HG03521 (cell line): ENCODE measurements around the gene GAB1.

ENCODE experiments used
- ATAC-seq: cut with Tn5 transposase; IDR thresholded peaks from one replicate; pipeline ENCODE4 v1.9.1; 2021; ENCODE audit warnings: mild to moderate bottlenecking, moderate library complexity; ENCODE audit not compliant: unreplicated experiment

Gene GAB1

DNA sequence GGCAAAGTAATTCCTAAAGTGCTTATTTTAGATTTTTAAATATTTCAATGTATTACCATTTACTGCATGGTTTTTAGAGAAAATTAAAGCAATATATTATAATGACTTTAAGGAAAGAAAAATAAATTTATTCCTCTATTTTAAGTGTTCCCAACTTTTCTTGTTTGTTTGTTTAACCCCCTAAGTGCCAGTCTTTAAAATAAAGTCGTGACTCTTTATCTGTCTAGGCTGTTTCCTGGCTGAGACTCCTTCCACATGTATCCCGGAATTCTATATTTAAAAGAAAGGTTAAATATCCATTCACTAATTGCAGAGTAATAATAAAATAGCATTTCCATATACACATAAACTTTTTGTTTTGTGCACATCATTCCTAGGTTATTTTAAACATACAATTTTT is 71.2 kb downstream of the GAB1 start:
- no peak for ATAC-seq

DNA sequence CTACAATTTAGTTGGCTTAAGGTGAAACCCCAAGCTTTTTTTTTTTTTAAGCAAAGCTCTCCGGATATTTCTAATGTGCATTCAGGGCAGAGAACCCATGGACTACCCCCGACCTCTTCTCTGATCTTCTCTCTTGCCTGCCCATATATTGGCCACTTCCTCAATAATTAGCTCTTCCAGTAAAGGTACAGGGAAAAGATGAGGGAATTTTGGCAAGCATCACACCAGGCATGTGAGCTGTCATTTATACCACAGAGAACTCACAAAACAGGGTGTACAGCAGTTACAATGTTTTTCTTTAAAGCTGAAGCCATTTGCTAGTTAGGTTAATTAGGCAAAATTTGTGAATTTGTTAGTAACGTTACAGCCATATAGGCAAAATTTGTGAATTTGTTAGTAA is 73.3 kb downstream of the GAB1 start:
- no peak for ATAC-seq

DNA sequence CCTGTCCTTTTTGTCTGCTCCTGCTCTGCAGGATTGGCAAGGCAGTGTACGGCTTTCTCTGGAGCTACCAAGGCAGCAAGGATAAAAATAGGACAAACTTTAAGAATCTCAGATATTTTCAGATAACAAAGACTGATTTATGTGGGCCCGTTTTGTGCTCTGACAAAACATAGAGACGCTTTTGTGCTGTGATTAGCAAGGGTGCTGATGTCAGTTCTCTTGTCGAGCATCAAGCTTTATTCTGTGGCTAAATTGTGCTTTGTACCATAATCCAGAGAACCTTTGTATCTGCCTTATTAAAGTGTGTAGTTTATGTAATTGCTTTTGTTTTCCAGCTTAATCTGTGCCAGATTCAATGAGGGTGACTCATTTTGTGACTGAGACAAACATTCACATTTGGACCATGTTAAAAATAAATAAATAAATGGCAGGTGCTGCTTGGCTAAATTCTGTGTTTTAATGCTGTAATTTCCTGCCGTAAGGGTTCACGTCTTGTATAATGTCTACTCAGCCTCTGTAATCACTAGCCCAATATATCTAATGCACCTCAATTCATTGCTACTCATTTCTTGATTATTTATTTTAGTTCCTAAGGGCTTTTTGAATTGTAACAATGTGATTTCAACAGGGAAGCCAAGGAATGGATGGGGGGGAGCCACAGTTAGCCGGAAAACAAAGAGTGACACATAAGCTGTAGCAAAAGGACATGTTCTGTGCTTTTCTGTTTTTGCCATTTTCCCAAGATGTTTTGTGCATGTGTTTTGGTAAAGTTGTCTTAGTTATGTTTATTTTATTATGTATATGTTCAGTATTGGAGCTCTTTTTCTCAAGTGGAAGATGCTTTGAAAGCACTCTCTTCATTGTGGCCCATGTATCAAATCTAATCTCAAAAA is 75.1 kb downstream of the GAB1 start:
- no peak for ATAC-seq

DNA sequence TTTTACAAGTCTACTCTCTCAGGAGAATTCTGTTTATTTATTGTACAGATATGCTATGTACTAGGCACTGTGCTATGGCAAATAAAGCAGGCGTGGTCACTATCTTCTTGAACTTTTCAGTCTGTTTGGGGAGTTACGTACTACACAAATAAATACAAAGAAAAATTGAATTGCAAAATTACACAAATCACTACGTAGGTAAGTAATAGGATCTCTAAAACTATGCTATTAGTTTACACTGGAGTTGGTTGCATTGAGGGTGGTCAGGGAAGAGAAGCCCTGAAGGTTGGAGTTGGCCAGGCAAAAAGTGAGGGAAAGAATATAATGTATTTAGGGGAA is 75.7 kb downstream of the GAB1 start:
- no peak for ATAC-seq

DNA sequence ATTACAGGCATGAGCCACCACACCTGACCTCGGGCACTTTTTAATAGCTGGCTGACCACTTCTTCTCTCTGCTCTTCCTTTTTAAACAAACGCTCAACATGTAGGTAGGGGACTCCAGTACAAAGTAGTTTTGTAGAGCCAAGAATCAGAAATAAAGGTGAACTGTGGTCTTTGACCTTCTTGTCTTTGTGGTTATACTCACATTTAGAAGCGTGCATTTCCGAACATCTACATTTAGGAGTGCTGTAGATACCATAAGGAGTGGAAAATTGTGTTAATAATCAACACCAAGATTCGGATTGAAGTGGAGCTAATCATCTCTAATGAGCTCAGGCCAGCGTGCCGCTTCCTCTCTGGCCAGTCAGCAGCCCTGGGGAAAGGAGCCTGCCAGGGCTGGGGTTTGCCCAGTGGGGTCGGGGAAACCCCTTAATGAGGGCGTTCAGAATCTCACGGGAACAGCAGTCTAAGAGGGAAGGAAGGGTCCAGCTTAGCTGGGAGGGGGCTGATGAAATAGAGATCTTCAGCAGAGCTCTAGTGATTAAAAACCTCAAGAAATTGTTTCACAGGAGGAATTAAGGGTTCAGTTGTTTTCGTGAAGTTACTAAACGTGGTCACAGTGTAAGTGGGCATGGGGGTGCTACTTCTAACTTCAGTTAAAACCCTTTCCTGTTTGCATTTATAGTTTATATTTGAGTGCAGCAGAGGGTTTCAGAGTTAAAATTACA is 81.2 kb downstream of the GAB1 start:
- ATAC-seq = peak; percentile 71

DNA sequence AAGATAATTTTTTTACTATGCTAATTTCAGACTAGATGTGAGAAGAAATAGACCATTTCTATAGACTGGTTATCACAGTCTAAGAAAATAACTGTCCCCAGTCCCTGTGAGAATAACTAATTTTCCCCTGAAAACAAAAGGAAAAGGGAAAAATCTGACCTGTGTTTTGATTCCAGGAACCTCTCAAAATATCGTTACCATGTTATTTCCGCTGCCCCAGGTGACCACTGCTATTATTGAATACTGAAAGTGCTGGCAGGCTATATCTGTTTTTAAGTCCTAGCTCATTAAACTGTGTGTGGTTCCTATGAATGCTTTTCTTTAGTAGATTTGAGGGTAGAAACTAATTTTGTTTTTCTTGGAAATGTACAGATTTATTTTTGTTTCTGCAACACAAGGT is 83.6 kb downstream of the GAB1 start:
- no peak for ATAC-seq

DNA sequence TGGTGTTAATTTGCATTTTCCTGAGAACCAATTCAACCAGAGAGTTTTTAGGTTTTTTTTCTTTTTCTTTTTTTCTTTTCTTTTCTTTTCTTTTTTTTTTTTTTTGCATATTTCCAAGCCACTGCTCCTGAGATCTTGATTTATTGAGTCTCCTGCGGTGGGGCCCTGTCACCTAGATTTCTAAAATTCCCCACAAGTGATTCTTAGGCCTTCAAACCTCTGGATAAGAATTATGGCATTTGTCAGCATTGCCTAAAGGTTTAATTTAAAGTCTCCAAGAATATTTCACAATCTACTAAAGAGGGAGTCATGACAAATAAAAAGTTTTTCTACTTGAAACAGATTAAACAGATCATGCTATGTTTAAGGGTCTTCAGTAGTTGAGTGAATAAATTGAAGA is 84.9 kb downstream of the GAB1 start:
- no peak for ATAC-seq

DNA sequence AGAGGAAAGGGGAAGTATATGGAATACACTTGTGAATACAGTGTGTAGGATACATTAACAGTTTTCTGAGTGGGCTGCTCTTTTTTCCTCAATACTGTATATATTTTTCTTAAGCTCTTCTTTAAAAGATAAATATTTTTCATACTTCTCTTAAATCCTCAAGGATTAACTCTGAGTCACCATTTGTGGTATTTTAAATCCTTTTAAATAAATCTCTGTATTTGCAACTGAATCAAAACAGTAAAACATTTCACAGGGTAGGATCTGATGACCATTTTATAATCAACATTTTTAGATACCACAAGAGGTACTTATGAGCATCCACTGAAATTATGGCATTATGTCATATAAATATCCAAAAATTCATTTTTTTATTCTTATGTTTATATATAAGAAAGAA is 87.6 kb downstream of the GAB1 start:
- no peak for ATAC-seq

DNA sequence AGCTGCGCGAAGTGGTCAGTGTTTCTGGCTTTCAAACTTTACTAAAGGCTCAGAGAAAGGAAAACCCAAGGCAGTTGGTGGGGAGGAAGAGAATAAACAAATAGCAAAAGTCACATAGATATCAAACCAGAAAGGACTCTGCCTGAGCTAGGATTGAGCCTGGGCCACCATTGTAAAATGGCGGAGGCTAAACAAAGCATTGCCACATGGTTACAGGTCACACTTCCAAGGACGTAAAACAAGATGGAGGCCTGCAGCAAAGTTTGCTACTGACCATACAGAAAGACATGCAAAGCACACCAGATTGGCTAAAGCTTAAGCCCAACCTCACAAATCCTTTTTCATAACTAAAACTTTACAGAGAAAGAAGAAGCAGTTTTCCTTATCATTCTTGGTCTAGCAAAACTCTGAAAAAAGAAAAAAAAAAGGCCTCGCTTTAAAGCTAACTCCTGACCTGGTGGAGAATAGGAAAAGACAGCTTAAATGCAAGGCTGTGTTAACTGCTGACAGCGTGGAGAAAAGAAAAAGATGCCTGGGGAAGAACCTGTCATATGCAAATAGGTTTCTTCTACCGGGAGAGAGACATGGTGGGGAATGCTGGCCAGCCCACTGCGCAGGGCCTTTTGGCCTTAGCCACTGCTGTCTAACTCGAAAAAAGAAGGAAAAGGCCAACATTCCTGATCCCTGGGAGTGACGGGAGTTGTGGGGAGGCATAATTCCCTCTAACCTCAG is 95.0 kb downstream of the GAB1 start:
- no peak for ATAC-seq

DNA sequence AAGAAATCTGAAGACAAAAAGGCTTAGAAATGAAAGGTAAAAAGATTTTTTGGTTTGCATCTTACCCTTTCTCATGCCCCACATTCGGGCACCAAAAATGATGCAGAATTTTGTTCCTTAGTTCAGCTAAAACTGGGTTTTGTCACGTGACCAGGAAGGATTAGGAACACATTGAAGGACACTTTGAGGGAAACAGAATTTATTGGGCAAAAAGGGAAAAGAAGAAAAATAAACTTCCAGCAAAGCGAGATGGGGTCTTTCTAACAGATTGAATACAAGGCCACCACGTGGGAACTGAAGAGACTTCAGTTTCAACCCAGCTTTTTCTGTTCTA is 95.5 kb downstream of the GAB1 start:
- no peak for ATAC-seq

DNA sequence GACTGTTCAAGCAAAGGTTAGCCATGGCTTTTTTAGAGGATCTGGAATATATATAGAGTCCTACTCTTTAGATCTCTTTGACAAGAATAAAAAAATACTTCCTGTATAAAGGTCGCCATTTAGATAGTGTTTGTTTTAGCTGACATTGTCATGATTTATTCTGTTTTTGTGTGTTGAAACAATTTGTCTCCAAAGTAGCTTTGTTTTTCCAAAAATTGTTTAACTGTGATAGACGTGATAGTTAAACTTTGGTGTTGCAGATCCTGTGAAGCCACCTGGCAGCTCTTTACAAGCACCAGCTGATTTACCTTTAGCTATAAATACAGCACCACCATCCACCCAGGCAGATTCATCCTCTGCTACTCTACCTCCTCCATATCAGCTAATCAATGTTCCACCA is 96.6 kb downstream of the GAB1 start:
- ATAC-seq = no peak

DNA sequence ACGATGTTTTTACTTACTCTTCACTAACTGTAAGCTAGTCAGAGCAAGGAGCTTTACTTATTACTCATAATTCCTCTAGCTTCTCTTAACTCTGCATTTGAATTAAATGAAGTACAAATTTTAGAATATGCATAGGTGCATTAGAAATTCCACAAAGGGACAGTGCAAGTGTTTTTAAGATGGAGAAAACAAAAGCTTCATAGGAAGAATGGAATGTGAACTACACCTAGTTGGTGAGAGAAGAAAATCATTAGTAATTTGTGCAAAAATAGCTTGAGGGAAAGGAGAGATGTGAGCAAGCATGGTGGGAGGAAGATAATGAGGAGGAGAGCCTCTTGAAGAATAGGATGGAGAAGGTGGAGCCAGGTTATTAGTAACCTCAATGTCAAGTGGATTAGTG is 99.3 kb downstream of the GAB1 start:
- ATAC-seq = no peak

DNA sequence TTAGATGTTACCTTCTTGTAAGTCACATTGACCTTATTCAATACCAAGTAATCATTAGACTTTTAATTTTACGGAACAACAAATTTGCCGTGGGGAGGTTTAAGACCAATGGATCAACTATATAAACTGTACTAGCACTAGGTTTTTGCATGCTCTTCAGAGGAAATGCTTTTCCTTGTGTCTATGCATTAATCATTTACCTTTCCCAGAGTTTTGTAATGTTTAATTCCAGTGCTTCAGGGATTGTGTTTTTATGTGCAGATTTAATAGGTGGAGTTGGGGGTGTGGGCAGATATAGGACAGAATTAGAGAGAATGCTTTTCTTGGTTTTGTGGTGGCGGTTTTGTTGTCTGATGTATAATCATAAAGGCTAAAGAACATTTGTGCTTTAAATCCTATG is 100.8 kb downstream of the GAB1 start:
- no peak for ATAC-seq

DNA sequence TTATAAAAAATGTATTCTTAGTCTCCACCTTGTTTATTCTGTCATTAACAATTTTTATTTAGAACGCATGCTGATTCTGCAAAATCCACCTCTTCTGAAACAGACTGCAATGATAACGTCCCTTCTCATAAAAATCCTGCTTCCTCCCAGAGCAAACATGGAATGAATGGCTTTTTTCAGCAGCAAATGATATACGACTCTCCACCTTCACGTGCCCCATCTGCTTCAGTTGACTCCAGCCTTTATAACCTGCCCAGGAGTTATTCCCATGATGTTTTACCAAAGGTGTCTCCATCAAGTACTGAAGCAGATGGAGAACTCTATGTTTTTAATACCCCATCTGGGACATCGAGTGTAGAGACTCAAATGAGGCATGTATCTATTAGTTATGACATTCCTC is 101.3 kb downstream of the GAB1 start:
- no peak for ATAC-seq

DNA sequence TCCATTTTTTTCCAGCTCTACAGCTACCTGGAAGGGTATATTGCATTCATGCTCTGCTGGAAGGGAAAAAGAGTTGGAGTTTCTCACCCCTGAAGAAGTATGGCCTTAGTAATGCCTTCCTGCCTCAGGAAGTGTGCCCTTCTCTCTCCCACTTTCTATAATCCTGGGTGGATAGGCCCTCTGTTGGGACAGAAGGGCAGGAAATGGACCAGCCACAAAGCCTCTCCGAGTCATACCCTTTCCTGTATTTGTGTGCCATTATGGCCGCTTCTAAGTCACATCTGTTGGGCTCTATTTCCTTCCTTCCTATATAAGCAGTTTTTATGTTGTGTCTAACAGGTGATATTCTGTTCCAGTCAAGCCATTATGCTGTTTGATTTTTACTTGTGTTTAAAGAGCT is 102.0 kb downstream of the GAB1 start:
- no peak for ATAC-seq

DNA sequence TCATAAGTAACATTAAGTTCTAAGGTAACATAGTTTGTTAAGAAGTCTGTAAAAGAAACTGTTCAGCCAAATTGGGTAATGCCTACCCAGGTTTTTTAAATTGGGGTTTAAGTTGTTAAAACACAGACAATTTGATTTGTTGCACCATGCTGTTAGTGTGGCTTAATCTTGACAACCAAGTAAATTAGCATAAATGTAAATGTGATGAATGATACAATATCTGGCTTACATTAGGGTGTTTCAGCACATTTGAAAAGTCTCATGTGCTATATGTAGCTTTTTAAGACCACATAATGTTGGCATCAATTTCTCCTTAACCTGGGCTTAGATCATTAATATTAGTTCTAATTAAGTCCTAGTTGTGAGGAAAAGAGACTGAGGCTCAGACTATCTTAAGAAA is 104.4 kb downstream of the GAB1 start:
- no peak for ATAC-seq

DNA sequence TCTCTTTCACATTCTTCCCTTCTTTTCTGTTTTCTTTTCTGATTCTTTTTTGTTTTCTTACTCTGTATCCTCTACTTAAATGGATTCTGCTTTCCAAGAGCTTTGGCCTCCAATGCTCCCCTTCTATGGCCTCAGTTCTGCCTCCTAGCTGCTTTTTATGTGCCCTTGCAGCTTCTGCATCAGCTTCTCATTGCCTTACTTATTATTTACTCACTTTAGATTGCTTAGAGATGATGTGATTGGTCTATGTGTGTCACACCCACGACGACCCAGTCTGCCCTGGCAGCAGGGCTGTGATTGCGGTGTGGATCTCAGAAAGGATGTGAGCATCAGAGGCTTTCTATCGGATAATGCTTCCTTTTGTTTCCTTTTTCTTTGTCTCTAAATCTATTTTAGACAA is 105.0 kb downstream of the GAB1 start:
- ATAC-seq = no peak

DNA sequence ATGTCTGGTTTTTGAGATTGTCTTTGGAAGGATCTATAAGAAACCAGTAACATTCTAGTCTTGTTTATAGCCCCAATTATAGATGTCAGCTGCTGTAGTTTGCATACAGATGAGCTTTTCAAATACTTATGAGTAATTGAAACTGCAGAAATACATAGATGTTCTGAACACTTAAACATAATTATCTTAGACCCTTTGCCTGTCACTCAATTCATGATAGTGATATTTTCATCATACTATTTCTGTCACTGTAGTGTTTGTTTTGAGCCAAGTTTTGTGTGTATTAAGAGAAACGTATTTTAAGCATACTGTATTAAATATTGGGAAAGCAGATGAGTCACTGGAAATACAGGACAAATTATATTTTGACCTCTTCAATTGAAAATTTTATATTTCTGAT is 107.1 kb downstream of the GAB1 start:
- no peak for ATAC-seq

DNA sequence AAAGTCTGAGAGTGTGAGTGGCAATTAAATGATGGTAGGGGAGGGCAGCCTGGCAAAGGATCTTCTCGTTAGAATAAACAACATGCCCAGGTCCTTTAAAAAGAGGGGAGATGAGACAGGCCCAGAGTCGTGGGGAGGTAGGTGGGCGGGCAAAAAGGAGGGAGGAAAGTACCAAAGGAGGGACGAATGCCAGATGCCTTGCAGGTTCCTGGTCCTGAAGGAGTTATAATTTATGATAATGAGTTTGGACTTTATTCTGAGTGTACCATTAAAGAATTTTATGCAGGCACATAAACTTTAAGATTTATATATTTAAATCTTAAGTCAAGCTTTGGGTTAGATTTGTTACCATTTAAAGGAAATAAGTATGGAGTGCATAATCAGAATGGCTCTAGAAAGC is 114.5 kb downstream of the GAB1 start:
- no peak for ATAC-seq

DNA sequence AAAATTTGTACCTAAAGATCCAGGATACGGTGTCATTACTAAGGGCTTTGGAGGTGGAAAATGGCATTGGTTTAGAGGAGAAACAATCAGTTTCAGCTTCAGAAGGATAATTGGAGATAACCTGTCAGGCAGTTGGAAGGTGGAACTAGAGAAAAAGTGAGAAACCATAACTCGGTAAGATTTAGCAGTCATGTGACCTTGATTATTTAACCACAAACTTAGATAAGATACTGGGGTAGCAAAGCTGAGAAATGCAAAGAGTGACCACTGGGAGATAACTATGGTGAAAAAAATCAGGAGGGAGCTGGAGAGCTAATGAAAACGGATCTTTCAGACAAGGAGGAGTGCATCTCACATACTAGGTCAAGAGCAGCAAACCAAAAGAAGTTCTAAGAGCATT is 118.5 kb downstream of the GAB1 start:
- no peak for ATAC-seq

DNA sequence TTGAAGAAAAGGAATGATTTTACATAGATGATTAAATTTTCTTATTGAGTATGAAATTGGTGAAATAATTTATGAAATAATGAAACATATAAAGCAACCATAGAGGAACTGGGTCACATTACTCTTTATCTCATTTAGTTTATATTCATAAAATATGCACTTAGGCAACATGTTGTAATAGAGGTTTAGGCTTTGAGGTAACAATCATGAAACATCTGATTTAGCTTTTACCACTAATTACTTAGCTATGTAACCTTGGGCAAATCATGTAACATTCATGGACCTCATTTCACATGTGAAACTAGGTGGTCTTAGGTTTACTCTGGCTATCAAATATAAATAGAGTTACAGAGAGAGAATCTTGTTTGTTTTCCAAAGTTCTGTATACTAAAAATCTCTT is 122.3 kb downstream of the GAB1 start:
- no peak for ATAC-seq
